HG03520 (cell line): ENCODE results near the gene ACP4.

Experiments used
- ATAC-seq: cut with Tn5 transposase; IDR thresholded peaks from one replicate; pipeline ENCODE4 v1.9.1; 2021; ENCODE audit warnings: mild to moderate bottlenecking, moderate library complexity; ENCODE audit not compliant: unreplicated experiment

Gene ACP4

DNA sequence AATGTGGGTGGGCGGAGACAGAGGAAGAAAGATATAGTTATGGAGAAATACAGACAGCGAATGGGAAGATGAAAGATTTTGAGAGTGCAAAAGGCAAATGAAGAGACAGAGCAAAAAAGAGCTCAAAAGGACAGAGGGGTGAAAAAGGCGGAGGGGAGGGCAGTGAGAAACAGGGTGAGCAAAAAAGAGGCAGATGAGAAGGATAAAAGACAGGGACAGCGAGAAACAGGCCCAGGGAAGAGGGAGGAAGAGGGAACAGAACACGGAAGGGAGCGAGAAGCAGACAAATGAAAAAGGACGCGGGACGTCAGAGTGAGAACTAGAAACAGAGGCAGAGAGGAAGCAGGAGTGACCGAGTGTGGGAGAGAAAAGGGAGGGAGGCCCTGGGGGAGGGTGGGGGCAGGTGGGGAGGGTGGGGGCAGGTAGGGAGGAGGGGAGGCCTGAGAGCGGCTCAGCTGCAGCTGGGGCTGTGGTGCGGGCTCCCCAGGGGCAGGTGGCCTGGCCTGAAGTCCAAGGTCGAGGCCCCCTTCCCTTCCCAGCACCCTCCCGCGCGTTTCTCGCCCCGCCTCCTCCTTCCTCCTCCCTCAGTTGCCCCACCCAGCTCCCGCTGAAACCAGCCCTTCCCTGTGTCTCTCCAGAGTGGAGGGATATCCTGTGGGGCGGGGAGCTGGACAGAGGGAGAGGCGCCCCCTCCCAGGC is 30.5 kb downstream of the ACP4 start:
- ATAC-seq, result no peak

DNA sequence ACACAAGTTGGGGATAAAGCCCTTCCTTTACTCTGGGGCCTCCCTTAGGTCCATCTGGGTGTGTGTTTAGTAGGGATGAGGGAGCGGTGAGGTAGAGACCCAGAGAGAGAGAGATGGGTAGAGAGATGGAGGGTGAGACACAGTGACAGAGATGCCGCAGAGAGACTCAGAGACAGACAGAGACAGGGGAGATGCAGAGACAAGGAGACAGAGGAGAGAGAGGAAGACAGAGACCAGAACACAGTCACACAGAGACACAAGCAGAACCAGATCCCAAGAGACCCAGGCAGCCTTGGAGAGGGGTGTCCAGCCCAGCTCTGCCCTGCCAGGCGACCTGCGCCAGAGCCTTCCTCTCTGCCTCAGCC is 31.0 kb downstream of the ACP4 start:
- ATAC-seq, result no peak

DNA sequence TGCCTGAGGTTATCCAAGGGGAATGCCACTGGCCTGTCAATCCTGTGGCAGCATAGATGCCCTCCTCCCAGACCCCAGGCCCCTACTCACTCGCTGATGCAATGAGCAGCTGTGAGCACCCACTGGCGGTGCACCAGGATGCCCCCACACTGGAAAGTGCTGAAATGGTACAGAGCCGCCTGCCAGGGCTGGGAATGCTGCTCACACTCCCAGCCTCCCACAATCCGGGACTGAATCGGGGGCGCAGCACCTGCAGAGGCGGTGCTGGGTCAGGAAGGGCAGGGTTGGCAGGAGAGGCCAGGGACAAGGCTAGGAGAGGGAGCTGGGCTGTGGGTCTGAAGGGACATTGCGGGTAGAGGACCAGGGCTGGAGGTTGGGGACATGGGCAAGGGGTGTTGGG is 31.4 kb downstream of the ACP4 start:
- no peak for ATAC-seq

DNA sequence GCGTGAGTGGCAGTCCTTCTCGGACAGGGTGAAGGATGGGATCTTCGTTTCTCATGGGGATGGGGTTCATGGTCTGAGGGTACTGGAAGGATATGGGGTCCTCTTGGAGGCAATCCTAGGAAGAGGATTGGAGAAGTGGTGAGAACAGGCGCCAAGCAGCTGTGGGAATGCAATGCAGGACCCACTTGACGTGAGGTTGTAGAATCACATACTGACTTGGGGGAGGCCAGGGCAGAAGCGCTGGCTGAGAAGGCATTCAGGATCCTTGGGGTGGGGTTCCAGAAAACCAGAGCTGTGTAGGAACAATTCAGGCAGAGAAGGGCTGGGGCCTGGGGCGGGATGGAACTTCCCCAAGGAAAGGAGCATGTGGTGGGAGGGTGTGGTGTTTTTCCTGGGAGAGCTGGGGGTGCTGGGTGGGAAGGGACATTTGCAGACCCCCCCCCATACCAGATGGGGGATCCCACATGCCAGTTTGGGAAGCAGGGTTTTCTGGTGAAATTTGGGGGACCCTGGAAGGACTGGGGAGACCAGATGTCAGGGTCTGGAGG is 32.5 kb downstream of the ACP4 start:
- no peak for ATAC-seq

DNA sequence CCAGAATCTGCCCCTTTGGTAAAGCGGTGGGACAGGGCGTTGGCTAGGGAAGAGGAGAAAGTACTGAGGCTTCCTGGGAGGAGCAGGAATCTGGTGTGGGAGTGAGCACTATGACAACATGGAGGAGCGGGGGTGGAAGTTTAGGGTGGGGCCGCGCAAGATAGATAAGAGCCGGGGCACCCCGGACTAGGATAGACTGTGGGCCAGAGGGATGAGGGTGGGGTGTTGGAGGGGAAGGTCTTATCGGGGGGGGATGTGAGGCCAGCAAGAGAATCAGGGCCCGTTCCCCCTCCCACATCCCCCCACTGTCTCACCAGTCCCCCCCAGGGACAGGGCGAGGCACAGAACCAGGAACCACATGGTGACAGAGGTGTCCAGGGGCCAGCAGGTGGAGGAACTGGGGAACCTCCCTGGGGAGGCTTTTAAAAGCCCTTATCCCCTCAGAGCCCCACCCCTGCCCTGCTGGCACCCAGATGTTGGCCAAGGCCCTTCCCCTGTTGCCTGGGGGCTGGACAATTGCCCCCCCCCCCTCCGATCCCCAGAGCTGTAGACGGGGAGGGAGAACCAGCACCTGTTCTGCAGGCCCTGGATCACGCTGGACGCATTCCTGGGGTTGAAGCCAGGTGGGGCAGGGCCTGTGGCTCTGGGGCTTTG is 33.3 kb downstream of the ACP4 start, which contains the start of gene KLK1:
TSS of gene KLK1 (minus strand) at position 399 of the 654 bp plus-strand sequence. CDS start at position 360, 39 bp downstream.
- no peak for ATAC-seq

DNA sequence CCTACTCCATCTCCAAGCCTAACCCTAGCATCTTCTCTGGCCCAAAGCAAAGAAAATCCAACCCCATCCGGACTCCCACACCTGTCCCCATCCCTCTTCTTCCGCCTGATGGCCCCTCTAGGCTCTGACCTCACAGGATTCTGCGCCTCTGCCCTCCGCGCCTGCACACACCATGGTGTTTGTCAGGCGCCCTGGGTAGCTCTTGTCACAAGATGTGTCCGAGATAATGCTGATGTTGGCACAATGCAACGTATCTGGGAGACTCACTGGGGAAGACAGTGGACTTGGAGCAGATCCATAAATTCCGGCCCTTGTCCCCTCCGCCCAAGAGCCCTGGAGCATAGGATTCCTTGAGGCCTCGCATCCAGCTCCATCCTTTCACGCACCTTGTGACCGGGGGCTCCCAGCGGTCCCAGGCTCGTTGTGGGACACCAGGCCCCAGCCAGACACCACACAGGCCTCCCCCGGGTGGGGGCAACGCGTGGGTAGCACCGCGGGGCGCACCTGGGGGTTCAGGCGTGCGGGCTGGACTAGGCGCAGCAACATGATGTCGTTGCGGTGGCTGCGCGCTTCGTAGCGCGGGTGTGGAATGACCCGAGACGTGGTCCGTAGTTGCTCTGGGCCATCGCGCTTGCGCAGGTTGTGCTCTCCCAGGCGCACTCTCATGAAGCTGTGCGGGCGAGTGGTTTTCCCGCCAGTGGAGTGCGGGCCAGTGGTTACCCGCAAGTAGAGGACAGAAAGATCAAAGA is 36.5 kb downstream of the ACP4 start:
- no peak for ATAC-seq

DNA sequence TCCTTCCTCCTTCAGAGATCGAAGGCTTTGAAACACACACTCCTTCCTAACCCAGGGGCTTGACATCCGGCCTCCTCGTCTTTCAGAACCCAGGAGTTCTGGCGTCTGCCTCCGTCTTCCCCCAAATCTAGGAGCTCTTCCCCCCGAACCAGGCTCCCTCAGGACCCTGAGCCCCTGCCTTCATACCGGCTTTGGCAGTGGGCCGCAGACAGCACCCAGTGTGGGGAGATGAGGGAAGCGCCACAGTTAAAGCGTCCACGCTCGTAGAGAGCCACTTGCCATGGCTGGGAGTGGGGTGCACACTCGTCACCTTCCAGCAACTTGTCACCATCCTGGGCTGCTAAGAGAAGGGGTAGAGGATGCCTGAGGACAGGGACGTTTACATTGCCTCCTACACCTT is 37.3 kb downstream of the ACP4 start:
- ATAC-seq, result no peak

DNA sequence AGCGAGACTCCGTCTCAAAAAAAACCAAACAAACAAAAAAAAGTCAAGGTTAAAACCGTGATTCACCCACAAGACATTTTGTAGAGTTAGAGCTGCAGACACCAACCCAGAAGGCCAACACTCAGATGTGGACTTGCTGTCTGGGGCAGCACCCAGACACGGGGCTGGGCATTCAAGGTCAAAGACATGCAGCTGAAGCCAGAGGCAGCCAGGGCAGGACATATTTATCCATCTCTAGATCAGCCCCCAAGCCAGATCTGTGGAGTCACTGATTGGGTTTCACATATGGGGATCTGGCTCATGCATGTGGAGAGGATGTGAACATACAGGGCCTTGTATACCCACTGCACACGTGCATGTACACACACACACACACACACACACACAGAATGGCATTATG is 39.6 kb downstream of the ACP4 start:
- no peak for ATAC-seq

DNA sequence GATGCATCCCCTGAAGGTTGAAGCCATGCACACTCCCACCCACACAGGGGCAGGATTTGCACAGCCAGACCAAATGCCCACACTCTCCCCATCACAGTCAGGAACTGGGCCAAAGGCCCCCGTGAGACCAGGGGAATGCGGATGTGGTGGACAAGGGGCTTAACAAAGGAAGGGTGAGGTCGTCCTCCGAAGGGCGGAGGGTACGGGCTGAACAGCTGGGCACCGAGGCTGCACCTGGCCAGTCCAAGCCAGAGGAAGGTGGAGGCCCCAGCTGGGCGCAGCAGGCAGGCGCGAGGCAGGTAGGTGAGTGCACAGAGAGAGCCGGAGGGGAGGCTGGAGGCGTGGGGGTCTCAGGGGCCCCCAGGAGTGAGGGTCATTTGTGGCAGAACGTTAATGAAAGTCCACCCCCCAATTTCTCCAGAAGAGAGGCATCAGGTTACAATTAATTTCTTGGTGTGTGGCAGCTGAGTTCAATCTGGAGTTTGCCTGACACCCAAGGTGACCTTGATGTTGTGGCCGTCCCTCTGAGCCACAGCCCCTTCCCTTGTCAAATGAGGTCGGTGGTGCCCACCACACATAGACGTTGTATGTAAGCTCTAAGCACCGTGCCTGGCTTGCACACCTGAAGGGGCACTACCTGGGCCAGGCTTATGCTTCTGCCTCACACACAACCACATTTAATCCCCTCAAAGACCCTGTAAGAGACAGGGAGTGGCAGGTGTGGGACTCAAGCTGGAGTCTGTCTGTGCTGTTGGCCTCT is 40.2 kb downstream of the ACP4 start:
- no peak for ATAC-seq

DNA sequence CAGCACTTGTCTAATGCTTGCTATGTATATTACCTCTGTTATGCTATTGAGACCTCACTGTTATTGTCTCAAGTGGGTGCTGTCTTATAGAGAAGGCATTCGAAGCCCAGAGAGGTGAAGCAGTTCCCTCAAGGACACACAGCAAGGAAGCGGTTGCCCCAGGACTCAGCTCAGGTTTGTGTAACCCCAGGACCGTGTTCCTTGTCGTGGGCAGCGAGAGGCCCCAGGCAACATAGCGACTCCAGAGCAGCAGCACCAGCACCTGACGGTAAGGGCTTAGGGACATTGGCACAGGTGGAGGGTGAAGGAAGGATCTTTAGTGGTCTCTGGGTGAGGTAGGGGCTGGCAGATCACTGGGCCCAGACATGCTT is 40.8 kb downstream of the ACP4 start:
- ATAC-seq, result no peak

DNA sequence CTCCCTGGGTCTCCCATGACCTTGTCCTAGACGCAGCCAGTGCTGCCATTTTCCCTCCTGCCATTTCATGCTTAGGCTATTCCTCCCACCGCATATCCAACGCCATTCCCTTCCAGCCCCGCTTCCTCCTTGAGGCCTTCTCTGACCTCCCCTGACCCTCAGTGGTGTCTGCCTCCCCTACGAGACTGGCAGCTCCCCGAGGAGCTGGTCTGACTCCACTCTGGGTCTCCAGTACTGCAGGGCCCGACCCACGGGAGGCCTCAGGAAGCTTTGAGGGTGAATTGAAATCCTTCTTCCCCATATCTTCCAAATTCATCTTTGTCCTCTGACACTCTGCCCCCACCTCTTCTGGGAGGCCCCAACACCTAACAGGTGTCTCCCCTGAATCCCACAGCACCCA is 42.5 kb downstream of the ACP4 start:
- no peak for ATAC-seq

DNA sequence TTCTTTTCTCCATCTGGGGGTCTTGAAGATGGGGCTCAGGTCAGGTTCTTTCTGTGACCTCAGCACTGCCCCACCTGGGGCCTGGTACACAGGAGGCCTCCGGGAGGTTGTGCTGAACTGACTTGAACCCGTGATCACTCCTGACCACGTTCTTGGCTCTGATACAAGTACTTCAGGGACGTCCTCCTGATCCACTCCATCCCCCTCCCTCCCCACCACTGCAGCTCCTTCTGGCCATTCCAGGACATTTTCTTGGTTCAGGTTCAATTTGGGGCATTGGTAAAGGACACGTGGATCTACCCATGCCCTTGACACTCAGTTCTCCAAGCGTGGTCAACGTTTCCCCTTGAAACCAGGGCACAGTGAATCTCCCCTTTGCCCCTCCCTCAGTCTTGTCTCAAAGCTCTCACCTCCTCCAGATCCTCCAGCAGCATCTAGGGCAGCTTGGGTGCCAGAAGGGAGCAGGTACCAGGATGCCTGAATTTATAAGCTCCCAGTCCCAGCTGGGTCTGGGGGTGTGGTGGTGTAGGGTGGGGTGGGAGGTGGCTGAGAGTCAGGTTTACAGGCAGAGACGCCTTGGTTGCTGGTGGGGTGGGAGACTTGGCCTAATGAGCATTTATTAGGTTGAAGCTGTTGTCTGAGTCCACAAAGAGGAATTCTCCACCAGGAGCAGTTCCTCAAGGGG is 43.0 kb downstream of the ACP4 start, which contains the start of gene KLK15:
TSS of gene KLK15 (minus strand) at position 458 of the 685 bp plus-strand sequence. CDS start 2,082 bp downstream, outside the sequence.
- no peak for ATAC-seq

DNA sequence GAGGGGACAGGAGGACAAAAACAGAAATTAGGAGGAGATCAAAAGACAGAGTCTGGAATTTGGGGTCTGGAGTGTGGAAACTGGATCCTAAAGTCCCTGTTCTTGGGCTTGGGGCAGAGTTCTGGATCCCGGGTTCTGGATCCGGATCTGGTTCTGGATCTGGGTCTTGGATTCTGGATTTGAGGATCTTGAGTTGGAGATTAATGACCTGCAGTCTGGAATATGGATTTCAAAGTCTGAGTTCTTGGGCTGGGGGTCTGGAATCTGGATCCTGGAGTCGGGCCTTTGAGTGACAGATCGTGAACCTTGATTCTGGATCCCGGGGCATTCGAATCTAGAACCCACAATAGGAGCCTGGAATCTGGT is 43.6 kb downstream of the ACP4 start:
- no peak for ATAC-seq

DNA sequence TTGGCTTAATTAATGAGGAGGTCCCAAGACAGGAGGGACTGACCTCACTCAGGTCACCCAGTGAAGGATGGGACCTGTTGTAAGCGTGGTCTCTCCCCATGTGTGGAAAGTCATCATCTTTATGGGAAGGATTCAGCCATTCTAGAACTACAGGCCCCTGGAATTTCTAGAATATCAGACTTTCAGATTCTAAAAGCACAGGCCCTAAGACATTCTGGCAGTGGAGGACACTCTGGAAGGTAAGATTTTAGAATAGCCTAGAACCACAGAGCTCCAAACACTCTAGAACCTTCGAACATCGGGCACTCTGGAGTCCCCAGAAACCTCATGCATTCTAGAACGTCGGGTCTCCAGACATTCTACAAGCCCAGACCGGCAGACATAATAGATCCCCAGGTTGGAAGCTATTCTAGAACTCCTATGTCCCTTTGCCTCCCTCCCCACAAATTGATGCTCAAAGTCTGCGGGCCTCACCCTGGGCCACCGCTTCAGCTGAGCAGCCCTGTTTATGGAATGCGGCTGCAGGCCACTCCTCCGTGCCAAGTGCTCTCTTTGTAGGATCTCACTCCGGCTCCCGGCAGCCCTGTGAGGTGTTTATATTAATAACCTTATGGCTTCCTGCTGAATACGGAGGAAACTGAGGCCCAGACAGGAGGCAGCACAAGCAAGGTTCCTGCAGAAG is 45.0 kb downstream of the ACP4 start:
- no peak for ATAC-seq

DNA sequence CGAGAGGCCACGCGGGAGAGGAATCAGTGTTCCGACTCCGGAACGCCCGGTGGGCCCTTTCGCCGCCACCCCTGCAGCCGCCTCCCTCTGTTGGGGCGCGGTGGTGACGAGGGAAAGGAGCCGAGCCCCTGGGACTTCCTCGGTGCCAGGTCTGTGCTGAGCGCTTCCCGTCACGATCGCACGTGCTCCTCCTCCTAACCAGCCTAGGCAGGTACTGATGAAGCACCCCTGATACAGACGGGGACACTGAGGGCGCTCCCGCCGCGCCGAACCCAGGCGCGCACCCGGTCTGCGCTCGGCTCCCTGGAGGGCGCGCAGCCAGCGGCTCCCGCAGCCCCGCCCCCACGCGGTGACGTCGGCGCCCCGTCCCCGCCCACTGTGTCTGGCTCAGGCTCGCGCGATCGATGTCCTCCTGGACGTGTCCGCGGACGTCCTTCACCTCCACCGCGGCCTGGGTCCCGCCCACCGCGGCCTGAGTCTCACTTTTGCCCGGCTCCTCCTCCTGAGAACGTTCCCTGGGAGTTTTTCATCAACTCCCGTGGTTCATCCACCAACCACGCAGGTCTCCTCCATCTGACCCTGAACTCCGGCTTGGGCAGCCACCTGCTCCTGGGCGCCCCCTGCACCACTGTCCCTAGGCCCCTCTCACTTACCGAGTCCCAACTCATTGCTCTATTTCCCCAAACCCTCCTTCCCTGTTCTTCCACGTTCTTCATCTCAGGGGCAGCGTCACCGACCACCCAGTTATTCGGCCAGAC is 45.7 kb downstream of the ACP4 start:
- peak; percentile 48 for ATAC-seq

DNA sequence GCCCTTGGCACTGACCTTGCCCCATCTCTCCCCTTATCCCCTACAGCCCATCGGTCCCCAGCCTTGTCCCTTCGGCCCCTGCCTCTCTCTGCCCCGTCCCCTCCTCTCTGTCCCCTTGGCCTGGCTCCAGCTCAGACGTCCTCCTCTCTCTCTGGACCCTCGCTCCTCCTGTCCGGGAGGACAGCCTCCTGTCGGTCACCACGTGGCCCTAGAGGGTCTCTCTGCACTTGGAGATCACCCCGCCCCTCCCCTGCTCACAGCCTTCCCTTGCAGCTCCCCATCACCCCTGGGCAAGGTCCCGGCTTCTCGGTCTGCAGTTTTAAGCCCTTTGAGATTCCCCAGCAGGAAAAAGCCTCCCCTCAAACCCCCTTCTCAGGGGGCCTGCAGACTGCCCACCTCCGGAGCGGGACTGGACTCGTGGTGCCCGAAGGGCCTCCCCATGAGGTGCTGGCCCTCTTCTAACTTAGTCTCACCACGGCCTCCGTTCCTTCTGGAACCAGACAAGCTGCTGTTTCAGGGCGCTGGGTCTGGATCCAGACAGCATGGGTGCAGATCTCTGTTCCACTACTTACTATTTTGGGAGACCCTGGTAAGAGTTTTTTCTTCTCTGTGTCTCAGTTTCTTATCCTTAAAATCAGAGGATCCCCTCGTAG is 46.5 kb downstream of the ACP4 start:
- no peak for ATAC-seq

DNA sequence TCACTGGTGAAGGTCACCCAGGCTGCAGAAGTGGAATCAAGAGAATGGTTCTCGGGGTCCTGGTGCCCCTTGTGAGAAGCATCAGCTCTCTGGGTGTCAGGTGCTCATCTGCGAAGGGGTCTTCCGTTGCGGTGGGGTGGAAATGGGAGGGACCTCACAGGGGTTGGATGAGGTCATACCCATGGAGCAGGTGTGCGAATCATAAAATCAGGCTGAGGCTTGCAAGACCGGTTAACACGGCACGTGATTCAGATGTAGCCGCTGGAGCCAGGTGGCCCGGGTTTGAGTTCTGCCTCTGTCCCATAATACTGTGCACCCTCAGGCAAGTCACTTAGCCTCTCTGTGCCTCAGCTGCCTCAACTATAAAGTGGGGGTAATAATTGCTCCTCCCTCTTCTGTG is 47.1 kb downstream of the ACP4 start:
- ATAC-seq, result no peak

DNA sequence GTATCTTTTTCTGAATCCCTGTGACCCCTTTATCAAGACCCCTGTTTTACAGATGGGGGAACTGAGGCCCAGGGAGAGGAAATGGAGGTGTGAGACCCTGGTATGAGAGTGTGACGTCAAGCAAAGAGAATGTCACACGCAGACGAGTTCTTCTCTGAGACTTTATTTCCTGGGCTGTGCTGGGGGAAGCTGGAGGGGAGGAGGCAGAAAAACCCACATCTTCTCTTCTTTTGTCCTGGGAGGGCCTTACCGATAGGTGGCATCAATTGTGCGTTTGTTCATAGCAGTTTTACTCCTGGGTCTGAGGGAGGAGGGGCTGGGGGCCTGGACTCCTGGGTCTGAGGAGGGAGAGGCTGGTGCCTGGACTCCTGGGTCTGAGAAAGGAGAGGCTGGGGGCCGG is 48.0 kb downstream of the ACP4 start:
- no peak for ATAC-seq
